Measurements from ENCODE around the gene PIP5KL1.

The PIP5KL1 gene

DNA sequence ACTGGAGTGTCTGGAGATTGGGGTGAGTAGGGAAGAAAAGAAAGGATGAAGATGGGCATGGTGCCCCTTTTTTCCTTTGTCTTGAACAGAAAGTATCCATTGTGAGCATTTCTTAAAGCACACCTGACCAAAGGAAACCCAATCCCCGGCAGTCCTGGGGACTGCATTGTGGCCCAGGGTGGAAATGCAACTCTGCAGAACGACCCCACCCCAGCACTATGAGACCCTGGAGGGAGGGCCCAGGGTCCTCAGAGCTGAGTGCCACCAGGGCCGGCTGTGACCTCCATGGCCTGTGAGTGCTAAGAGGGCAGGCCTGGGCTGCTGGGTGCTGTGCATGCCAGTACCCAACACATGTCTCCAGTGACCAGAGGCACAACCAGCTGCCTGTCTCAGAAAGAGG lies 31.7 kb upstream of the PIP5KL1 start:
- peaks cover 54% of the 10 kb centered on the region for H4K20me1 ChIP-seq (ENCODE audit: control insufficient read depth, insufficient read depth, low read depth, low read length)
- no peaks in the 10 kb centered on the region for H3K9me3 ChIP-seq (ENCODE audit: control insufficient read depth, insufficient read depth, low read length)
- no peak overlapping the region for H3K4me3 ChIP-seq (ENCODE audit: low read length)
- H3K27ac ChIP-seq (ENCODE audit: low read depth, low read length), result no peak overlapping the region
- peaks cover 93% of the 10 kb centered on the region for H3K4me1 ChIP-seq (ENCODE audit: control insufficient read depth, low read length)
- H3K79me2 ChIP-seq (ENCODE audit: control insufficient read depth, low read length), result peaks cover 100% of the 10 kb centered on the region
- H3K36me3 ChIP-seq (ENCODE audit: control insufficient read depth, low read length), result peaks cover 69% of the 10 kb centered on the region
- no peaks in the 10 kb centered on the region; the same call in 1 of the 2 replicates for H3F3A ChIP-seq (ENCODE audit: control insufficient read depth, insufficient read depth)
- no peaks in the 10 kb centered on the region for H3K27me3 ChIP-seq (ENCODE audit: control insufficient read depth, low read length)
- H3K9me2 ChIP-seq (replicated peaks; ENCODE audit: control insufficient read depth, low read length), result no peaks in the 10 kb centered on the region
- TF ChIP-seq, protein P1, sequence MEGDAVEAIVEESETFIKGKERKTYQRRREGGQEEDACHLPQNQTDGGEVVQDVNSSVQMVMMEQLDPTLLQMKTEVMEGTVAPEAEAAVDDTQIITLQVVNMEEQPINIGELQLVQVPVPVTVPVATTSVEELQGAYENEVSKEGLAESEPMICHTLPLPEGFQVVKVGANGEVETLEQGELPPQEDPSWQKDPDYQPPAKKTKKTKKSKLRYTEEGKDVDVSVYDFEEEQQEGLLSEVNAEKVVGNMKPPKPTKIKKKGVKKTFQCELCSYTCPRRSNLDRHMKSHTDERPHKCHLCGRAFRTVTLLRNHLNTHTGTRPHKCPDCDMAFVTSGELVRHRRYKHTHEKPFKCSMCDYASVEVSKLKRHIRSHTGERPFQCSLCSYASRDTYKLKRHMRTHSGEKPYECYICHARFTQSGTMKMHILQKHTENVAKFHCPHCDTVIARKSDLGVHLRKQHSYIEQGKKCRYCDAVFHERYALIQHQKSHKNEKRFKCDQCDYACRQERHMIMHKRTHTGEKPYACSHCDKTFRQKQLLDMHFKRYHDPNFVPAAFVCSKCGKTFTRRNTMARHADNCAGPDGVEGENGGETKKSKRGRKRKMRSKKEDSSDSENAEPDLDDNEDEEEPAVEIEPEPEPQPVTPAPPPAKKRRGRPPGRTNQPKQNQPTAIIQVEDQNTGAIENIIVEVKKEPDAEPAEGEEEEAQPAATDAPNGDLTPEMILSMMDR (IDR thresholded peaks at IDR 0.05; ENCODE audit: low read depth, low read length, poor library complexity, severe bottlenecking), result no peak
- no peak for TF ChIP-seq EZH2phosphoT487 (IDR thresholded peaks at IDR 0.05; ENCODE audit: borderline replicate concordance, low read length)
- H3K4me2 ChIP-seq (ENCODE audit: low read length), result no peak overlapping the region

DNA sequence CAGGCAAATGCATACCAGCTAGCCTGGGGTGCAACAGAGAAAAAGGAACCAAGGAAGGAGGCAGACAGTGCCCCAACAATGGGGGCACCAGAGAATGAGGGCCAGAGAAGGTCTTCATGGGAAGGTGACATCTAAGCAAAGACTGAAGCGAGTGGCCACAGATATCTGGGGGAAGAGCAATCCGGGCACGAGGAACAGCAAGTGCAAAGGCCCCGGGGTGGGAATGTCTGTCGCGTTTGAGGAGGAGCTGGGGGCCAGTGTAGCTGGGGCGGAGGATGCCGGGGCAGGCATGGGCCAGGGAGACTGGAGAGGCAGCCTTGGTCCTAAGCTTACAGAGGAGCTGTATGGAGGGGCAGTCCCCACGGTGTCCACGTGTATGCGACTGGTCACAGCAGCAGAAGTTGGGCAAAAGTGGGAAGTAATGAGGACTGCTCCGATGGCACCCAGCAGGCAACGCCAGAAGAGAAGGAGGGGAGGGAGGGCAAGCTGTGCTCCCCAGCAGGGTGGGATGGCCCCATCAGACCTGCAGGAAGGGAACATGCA lies 31.1 kb upstream of the PIP5KL1 start:
- Histone ChIP-seq H3K4me2 (ENCODE audit: low read length) (no peak overlapping the region), H3K79me2 (ENCODE audit: control insufficient read depth, low read length) (peaks cover 100% of the 10 kb centered on the region), H3K27me3 (ENCODE audit: control insufficient read depth, low read length) (no peaks in the 10 kb centered on the region), H3K27ac (ENCODE audit: low read depth, low read length) (no peak overlapping the region), H3K4me1 (ENCODE audit: control insufficient read depth, low read length) (peaks cover 91% of the 10 kb centered on the region), H3F3A (ENCODE audit: control insufficient read depth, insufficient read depth) (no peaks in the 10 kb centered on the region; the same call in 1 of the 2 replicates), H3K9me2 (replicated peaks; ENCODE audit: control insufficient read depth, low read length) (no peaks in the 10 kb centered on the region), H3K4me3 (ENCODE audit: low read length) (no peak overlapping the region), H3K36me3 (ENCODE audit: control insufficient read depth, low read length) (peaks cover 63% of the 10 kb centered on the region), H3K9me3 (ENCODE audit: control insufficient read depth, insufficient read depth, low read length) (no peaks in the 10 kb centered on the region), H4K20me1 (ENCODE audit: control insufficient read depth, insufficient read depth, low read depth, low read length) (peaks cover 48% of the 10 kb centered on the region)
- TF ChIP-seq, protein P1 (IDR thresholded peaks at IDR 0.05; ENCODE audit: low read depth, low read length, poor library complexity, severe bottlenecking), result no peak
- TF ChIP-seq EZH2phosphoT487 (IDR thresholded peaks at IDR 0.05; ENCODE audit: borderline replicate concordance, low read length), result no peak

DNA sequence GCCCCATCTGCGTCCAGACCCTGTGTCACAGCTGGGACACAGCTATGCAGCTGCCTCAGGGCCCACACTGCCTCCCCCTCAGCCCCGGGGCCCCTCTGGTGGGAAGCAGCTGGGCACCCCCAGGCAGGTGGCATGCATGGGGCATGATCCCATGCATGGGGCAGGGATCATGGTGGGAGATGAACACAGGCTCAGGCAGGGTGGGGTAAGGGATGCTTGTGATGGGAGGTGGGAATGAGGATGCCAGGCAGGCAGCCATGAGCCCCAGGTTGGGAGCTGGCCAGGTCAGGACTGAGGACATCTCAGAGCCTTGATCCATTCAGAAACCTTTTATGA lies 30.5 kb upstream of the PIP5KL1 start:
- H3K36me3 ChIP-seq (ENCODE audit: control insufficient read depth, low read length), result peaks cover 58% of the 10 kb centered on the region
- H3F3A ChIP-seq (ENCODE audit: control insufficient read depth, insufficient read depth), result no peaks in the 10 kb centered on the region; the same call in 1 of the 2 replicates
- H3K79me2 ChIP-seq (ENCODE audit: control insufficient read depth, low read length), result peaks cover 100% of the 10 kb centered on the region
- TF ChIP-seq, protein P1 (IDR thresholded peaks at IDR 0.05; ENCODE audit: low read depth, low read length, poor library complexity, severe bottlenecking), result no peak
- TF ChIP-seq EZH2phosphoT487 (IDR thresholded peaks at IDR 0.05; ENCODE audit: borderline replicate concordance, low read length), result no peak
- H3K4me2 ChIP-seq (ENCODE audit: low read length), result no peak overlapping the region
- no peaks in the 10 kb centered on the region for H3K9me3 ChIP-seq (ENCODE audit: control insufficient read depth, insufficient read depth, low read length)
- H4K20me1 ChIP-seq (ENCODE audit: control insufficient read depth, insufficient read depth, low read depth, low read length), result peaks cover 46% of the 10 kb centered on the region
- peaks cover 87% of the 10 kb centered on the region for H3K4me1 ChIP-seq (ENCODE audit: control insufficient read depth, low read length)
- H3K27me3 ChIP-seq (ENCODE audit: control insufficient read depth, low read length), result no peaks in the 10 kb centered on the region
- no peak overlapping the region for H3K4me3 ChIP-seq (ENCODE audit: low read length)
- no peak overlapping the region for H3K27ac ChIP-seq (ENCODE audit: low read depth, low read length)
- H3K9me2 ChIP-seq (replicated peaks; ENCODE audit: control insufficient read depth, low read length), result no peaks in the 10 kb centered on the region
